Superior temporal gyrus (tissue), 1 donor: ENCODE data around the gene PIK3C2A.

Source experiments
- DNase-seq: peaks from one replicate; pipeline ENCODE4 v3.0.0-alpha.2; 2016; ENCODE audit errors: extremely low spot score

PIK3C2A gene

DNA sequence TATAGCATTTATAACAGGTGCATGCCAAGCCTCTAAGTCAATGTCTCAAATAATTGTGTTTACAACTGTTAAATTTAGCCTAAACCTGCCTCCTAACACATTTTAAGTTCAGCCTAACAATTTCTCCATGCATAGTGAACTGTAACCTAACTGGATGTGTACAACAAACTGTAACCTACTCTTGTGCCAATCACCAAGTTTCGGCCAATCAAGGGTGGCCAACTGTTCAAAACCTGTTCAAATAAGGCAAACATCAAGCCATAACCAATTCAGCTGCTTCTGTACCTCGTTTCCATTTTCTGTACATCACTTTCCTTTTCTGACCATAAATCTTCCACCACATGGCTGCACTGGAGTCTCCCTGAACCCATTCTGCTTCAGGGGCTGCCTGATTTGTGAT, 45.4 kb downstream of the PIK3C2A start:
- no peak for DNase-seq

DNA sequence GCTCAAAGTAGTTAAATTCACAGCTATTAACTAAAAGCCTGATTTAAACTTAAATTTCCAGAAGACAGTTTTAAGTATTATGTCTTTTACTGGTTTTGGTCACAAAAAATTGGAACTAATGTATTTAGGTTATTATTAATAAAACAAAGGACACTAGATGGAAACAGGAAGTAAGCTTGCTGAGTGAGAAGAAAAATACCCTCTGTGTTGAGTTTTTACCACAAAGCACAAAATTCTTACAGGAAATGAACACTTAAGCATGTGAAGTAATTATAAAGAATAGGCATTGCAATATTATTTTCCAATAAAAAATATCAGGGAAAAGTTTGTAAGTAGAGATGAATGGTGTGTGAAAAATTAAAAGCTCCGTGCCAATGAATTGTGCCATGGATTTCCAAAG, 46.3 kb downstream of the PIK3C2A start:
- DNase-seq, result no peak

DNA sequence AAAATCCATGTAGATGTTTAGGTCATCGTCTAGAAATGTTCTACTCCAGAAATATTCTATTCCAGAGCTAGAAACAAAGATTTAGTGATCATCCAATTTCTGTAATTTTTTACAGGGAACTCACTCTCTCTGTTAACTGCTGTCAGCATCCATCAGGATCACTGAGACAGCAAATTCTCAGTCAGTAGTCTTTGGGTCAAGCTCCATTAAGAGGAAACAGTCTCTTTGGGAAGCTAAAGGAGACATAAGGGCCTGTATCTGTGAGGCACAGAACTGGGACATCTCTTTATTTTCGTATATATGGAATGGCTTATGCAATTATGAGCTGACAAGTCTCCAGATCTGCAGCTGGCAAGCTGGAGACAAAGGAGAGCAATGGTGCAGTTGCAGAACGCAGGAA, 48.3 kb downstream of the PIK3C2A start:
- peak; percentile 29 for DNase-seq
